Measurements from ENCODE around the gene AFF2. TPM values are rescaled to one million over a fixed set of nuclear protein-coding genes. Genes with fewer than 3 reads are reported as not detected.
"Not testable (repeated sequence)": the region's sequence is repeated elsewhere in the genome, so short reads cannot be mapped to it uniquely, and the experiment has no call there.

The AFF2 gene
- total RNA-seq, 4 donors from 2014 or later: 0.05 to 1.0 (median 0.23) TPM

- no peak overlapping the region for H3K4me3 ChIP-seq
- no peaks in the 10 kb centered on the region for H3K27me3 ChIP-seq
- intact Hi-C loops (cut with DNase I; ENCODE audit: low total_unique reads) (no loop called here), in situ Hi-C loops (cut with MboI; ENCODE audit: low sequenced_read_pairs in 4 of 4) (no loop called here)
- ATAC-seq (no peak), DNase-seq (no peak)
- no peak overlapping the region for H3K27ac ChIP-seq
- TF ChIP-seq POLR2A (IDR thresholded peaks at IDR 0.05) (no peak), CTCF (IDR thresholded peaks at IDR 0.05 in 4 of 5, conservative IDR thresholded peaks at IDR 0.05 in 1 of 5) (no peak)
- H3K36me3 ChIP-seq: no peaks in the 10 kb centered on the region
- no peaks in the 10 kb centered on the region for H3K9me3 ChIP-seq
- no peaks in the 10 kb centered on the region for H3K4me1 ChIP-seq
Observed at GRCh38 chrX:148659481-148659880, 159.1 kb downstream of the AFF2 start.

GRCh38 chrX:148661035-148661434 lies 160.6 kb downstream of the AFF2 start:
- intact Hi-C loops (cut with DNase I; ENCODE audit: low total_unique reads) (no loop called here), in situ Hi-C loops (cut with MboI; ENCODE audit: low sequenced_read_pairs in 4 of 4) (no loop called here)
- Histone ChIP-seq H3K36me3 (no peaks in the 10 kb centered on the region), H3K27ac (no peak overlapping the region), H3K4me3 (no peak overlapping the region), H3K4me1 (no peaks in the 10 kb centered on the region), H3K27me3 (no peaks in the 10 kb centered on the region), H3K9me3 (no peaks in the 10 kb centered on the region)
- no peak for ATAC-seq
- no peak for DNase-seq
- no peak for TF ChIP-seq CTCF (IDR thresholded peaks at IDR 0.05 in 4 of 5, conservative IDR thresholded peaks at IDR 0.05 in 1 of 5)
- TF ChIP-seq POLR2A (IDR thresholded peaks at IDR 0.05): no peak

GRCh38 chrX:148662014-148662413 lies 161.6 kb downstream of the AFF2 start:
- H3K27me3 ChIP-seq: no peaks in the 10 kb centered on the region
- ATAC-seq (no peak), DNase-seq (no peak)
- H3K36me3 ChIP-seq: no peaks in the 10 kb centered on the region
- no peaks in the 10 kb centered on the region for H3K4me1 ChIP-seq
- TF ChIP-seq CTCF (IDR thresholded peaks at IDR 0.05 in 4 of 5, conservative IDR thresholded peaks at IDR 0.05 in 1 of 5): no peak
- no peak for TF ChIP-seq POLR2A (IDR thresholded peaks at IDR 0.05)
- no peak overlapping the region for H3K27ac ChIP-seq
- in situ Hi-C loops (cut with MboI; ENCODE audit: low sequenced_read_pairs in 4 of 4): no loop called here
- no peak overlapping the region for H3K4me3 ChIP-seq
- H3K9me3 ChIP-seq: no peaks in the 10 kb centered on the region
- intact Hi-C loops (cut with DNase I; ENCODE audit: low total_unique reads): no loop called here

GRCh38 chrX:148664171-148664570 lies 163.8 kb downstream of the AFF2 start:
- Histone ChIP-seq H3K4me1 (no peaks in the 10 kb centered on the region), H3K27me3 (no peaks in the 10 kb centered on the region), H3K27ac (no peak overlapping the region), H3K9me3 (no peaks in the 10 kb centered on the region), H3K36me3 (no peaks in the 10 kb centered on the region), H3K4me3 (no peak overlapping the region)
- in situ Hi-C loops (cut with MboI; ENCODE audit: low sequenced_read_pairs in 4 of 4) (no loop called here), intact Hi-C loops (cut with DNase I; ENCODE audit: low total_unique reads) (no loop called here)
- TF ChIP-seq CTCF (IDR thresholded peaks at IDR 0.05 in 4 of 5, conservative IDR thresholded peaks at IDR 0.05 in 1 of 5) (no peak), POLR2A (IDR thresholded peaks at IDR 0.05) (no peak)
- DNase-seq (no peak), ATAC-seq (no peak)

- in situ Hi-C loops (cut with MboI; ENCODE audit: low sequenced_read_pairs in 4 of 4): no loop called here
Observed at GRCh38 chrX:148664995-148665394, 164.6 kb downstream of the AFF2 start.

GRCh38 chrX:148669175-148669574 lies 168.8 kb downstream of the AFF2 start:
- H3K27ac ChIP-seq; H3K36me3 ChIP-seq; H3K4me1 ChIP-seq; H3K27me3 ChIP-seq; intact Hi-C loops (cut with DNase I; ENCODE audit: low total_unique reads); DNase-seq; ATAC-seq; H3K9me3 ChIP-seq; H3K4me3 ChIP-seq; in situ Hi-C loops (cut with MboI; ENCODE audit: low sequenced_read_pairs in 4 of 4): not testable (repeated sequence)

More at GRCh38 chrX:148664995-148665394, 164.6 kb downstream of the AFF2 start:
- TF ChIP-seq POLR2A (IDR thresholded peaks at IDR 0.05) (no peak), CTCF (IDR thresholded peaks at IDR 0.05 in 4 of 5, conservative IDR thresholded peaks at IDR 0.05 in 1 of 5) (no peak)
- H3K27me3 ChIP-seq: no peaks in the 10 kb centered on the region
- ATAC-seq (no peak), DNase-seq (no peak)
- intact Hi-C loops (cut with DNase I; ENCODE audit: low total_unique reads): no loop called here
- no peaks in the 10 kb centered on the region for H3K36me3 ChIP-seq
- no peaks in the 10 kb centered on the region for H3K4me1 ChIP-seq
- no peak overlapping the region for H3K4me3 ChIP-seq
- H3K9me3 ChIP-seq: no peaks in the 10 kb centered on the region
- H3K27ac ChIP-seq: no peak overlapping the region
